GM21528 (cell line): ENCODE data around the gene RAB40C.

Experiments
- ATAC-seq: cut with Tn5 transposase; IDR thresholded peaks from one replicate; pipeline ENCODE4 v1.9.1; 2021; ENCODE audit warnings: mild to moderate bottlenecking, moderate library complexity; ENCODE audit not compliant: unreplicated experiment, low FRiP score

RAB40C gene

DNA sequence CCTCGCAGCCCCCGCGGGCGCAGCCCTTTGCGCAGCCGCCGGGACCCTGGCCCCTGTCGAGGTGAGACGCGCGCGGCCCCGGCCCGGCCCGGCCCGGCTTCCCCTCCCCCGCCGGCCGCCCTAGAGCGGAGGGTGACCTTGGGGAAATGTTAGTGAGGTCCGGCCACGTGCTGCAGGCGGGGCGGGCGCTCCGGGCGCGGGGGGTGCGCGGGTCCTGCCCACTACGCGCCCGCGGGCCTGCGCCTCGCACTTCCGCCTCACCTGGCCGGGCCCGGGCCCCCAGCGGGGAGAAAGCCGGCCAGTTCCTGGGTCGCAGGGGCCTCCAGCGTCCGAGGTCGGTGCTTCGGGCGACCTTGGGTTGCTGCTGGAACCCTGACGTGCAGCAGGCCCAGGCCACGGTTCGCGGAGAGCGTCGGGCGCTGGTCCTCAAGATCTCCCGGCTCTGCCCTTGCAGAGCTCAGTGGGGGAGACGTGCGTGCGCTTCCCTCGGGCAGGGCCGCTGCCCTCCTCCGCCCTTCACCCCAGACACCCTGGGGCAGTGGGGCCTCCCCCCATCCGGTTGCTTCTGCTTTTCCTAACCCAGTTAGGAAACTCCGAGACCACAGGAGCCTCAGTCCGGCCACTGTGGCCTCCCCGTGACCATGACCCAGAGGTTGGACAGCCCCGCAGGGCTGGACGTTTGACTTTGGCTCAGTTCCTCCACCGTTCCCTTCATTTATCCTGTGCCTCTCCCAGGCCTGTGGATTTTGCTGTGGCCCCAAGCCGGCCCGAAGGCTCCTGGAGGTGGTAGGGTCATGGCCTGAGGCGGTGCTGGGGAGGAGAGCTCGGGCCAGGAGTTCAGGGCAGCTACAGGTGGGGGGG lies 52.6 kb downstream of the RAB40C start:
- peak; percentile 27 for ATAC-seq

DNA sequence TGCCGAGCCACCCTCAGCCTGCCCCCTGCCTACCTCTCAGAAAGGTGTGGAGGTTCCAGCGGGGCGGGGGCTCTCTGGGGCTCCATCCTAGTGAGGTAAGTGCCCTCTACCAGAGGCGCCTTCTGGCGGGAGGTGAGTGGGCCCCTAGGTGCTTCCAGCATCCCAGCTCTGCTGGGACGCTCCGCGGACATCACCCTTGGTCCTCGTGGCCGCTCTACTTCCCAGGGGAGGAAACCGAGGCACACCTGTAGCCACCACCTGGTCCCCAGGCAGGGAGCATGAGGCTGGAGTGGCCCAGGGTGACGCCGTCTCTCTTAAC lies 53.1 kb downstream of the RAB40C start:
- no peak for ATAC-seq

DNA sequence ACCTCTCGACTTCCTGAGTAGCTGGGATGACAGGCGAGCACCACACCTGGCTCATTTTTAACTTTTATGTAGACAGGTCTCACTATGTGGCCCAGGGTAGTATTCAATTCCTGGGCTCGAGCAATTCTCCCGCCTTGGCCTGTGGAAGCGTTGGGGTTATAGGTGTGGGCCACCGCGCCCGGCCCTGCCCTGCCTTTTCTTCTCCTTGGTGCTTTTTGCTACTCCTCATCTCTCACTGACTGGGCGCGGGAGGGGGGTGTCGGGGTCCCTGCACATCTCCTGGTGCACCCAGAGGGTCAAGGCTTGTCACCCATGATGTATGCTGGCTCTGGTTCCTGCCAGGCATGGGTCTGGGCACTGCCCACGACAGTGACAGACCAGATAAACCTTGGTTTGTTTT lies 54.7 kb downstream of the RAB40C start:
- ATAC-seq, result no peak

DNA sequence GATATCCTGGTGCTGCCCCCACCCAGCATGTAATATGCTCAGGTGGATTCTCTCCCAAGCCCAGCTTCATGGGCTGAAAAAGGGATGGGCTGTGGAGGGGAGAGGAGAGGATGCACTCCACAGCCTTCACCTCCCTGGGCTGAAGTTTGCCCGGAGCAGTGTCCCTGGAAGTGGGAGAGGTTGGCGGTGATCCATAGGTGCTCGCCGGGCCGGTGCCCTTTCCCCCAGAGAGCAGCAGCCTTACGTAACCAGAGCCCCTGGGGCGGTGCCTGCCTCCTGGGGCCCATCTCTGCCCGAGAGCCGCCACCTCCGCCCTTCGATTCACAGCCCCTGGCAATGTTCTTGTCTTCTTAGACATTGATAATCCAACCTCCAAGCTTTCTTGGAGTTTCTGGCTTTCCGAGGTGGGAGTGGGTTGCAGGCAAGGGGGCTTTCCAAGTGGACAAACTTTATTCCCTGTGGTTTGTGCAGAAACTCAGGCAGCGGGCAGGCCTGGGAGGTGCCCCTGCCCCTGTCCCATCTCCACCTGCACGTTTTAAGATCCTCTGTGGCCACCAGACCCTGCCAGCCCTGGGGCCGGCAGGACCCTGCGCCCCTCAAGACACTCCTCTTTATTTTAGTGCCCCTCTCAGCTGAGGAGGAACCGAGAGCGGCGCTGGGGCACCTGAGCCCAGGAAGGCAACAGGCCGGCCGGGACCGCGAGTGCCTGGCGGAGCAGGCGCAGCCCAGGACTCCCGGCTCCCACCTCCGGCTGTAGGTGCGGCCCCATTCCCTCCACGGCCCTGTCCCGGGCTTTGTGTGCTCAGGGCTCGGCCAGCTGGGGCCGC lies 56.2 kb downstream of the RAB40C start:
- ATAC-seq, result no peak

DNA sequence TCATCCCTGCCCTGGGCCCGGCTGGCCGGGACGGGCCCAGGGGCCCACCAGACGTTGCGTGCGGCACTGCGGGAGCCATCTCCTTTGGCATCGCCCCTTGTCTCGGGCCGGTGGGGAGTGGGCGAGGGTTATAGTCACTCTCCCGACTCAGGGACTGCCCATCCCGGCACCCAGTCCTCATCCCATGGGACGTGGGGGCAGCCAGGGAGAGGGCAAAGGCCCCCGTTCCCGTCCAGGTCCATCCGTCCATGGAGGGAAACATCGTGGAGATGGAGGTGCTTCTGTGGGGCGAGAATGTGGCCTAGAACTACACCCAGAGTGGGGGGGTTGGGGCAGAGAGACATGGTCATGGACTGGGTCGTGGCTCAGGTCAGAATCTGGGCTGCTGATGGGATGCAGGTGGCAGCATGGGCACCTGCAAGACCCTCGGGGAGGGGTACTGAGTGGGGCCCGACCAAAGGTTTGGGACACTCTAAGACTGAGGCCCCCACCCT lies 56.9 kb downstream of the RAB40C start:
- no peak for ATAC-seq

DNA sequence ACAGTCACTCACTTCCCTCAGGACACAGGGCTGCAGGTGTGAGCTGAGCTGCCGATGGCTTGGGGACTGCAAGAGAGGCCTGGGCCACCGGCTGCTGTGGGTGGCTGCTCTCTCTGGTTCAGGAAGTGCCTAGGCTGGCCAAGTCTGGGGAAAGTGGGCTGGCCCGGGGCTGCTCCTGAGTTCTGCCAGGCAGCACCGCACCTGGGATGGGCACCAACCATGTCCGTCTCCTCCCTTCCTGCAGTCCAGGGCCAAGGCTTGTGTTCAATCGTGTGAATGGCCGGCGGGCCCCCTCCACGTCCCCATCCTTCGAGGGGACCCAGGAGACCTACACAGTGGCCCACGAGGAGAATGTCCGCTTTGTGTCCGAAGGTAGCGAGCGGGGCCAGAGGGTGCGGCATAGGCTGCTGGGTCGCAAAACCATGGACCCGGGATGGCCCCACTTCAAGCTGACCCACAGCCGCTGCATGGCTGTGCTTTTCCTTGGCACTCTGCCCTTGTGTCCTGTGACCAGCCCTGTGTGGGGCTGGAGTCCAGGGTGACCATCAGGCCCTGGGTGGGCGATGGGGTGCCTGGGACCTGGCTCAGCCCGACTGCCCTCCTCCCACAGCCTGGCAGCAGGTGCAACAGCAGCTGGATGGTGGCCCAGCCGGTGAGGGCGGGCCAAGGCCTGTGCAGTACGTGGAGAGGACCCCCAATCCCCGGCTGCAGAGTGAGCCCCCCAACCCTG lies 57.5 kb downstream of the RAB40C start:
- ATAC-seq, result no peak

DNA sequence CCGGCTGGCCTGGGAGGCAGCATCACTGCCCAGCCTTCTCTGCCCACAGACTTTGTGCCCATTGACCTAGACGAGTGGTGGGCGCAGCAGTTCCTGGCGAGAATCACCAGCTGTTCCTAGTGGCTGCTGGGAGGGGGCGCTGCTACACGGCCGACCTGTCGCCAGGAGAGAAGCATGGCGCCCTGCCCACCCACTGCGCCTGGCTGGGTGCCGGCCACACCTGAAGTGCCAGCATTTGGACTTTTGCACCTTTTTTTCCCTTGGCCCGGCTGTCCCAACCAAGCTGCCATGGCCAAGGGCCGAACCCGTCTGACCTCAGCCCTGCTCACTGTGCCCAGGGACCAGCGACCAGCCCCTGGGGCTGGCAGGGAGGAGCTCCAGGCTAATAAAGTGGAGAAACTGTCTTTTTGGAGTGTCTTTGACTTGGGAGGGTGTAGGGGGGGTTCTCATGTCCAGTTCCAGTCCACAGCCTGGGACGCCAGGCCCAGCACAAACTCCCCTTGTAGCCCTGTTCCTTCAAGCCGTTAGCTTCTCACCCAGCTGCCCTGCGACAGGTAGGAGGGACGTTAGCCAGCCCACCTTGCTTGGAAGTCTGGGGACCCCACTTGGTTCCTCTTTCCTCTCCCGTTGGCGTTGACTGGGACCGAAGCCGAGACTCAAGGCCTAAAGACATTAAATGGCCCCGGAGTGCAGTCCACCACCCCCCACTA lies 58.4 kb downstream of the RAB40C start:
- no peak for ATAC-seq

DNA sequence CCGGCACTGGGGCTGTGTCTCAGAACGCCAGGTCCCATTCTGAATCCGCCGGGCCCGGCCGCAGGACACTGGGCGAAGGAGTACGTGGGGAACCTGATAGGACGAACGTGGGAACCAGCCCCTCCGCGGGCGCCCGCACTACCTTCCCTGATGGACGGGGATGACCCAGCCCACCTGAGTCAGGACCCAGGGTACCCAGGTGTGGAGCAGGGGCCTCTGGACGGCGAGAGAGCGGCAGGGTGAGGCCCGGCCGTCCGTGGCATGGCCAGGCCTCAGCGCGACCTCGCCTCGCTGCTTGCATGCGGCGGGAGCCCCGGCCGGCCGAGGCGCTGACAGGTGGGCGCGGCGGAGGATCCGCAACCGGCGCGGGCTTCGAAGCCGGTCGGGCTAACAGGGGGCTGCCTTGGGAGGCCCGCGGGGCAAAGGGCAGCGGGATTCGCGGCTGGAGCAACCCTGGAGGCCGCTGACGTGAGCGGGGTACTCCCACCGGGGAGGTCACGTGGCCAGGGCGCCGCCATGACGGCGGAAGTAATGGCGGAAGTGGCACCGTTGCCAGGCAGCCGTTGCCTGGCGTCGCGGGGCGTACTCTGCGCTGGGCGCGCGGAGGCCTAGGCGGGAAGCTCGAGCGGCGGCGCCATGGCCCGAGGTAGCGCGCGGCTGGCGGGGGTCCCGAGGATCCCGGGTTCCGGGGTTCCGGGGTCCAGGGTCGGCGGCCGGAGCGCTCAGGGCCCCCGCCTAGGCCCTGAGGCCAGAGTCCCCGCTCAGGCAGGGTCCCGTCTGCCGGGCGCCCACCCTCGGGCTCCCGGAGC lies 59.1 kb downstream of the RAB40C start, which contains the start of gene WDR90:
TSS of gene WDR90 (plus strand) at position 585 of the 809 bp plus-strand sequence. CDS start at position 637, 52 bp downstream.
- ATAC-seq, result peak; percentile 55

DNA sequence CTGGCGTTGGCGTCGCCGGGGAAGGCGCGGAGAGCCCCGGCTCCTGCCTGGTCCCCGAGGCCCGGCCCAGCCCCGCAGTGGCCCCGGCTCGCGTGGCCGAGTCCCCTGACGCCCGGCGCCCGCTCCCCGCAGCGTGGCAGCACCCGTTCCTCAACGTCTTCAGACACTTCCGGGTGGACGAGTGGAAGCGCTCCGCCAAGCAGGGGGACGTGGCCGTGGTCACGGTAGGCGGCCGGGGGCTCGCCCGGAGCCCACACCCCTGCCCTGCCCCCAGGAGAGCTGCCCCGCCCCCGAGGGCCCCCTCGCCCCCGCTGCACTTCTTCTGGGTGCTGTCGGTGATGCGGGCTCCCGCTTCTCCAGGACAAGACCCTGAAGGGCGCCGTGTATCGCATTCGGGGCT lies 59.8 kb downstream of the RAB40C start:
- no peak for ATAC-seq

DNA sequence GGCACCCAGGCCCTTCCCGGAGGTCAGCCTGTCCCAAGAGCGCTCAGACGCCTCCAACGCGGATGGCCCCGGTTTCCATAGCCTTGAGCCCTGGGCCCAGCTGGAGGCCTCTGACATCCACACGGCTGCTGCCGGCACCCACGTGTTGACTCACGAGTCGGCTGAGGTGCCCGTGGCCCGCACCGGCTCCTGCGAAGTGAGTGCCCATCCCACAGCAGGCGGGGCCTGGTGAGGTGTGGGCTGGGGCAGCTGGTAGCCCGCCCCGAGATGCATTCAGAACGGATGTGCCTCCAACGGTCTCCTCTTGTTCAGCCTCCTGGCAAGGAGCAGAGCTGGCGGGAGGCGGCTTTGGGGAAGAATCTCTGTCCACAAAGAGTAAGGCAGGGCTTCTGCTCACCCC lies 62.0 kb downstream of the RAB40C start:
- ATAC-seq, result no peak

DNA sequence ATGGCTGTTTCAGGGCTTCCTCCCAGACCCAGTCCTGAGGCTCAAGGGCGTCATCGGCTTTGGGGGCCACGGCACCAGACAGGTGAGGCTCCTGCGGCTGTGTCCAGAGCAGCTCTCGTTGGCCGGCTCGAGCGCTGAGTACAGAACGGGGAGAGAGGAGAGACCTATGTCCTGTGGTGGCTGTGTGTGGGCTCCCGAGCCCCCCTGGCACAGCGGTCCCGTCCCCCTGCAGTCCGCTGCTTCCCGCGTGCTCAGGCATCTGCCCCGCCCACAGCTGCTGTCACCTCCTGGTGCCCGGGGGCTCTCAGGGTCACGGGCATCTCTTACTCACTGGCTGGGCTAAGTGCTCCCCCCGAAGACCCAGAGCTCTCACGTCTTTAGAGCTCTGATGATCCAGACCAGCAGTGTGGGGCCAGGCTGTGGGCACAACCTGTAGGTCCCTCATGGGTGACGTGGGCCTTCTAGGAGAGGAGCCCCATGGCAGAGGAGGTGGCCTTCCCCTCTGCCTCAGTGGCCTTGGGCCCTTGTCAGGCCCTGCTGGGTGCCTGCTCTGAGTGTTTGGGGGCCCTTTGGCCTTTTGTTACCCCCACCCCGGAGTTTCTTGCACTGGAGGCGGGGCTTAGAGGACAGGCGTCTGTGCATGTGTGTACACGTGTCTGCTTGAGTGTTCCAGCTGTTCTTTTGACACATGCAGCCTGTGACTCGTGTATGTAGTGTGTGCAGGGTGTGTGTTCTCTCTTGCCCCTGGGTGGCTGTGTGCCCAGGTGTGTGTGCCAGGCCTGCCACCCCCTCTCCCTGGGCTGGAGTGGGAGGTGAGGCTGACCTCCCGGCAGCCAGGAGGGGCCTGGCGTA lies 62.8 kb downstream of the RAB40C start:
- ATAC-seq, result no peak

DNA sequence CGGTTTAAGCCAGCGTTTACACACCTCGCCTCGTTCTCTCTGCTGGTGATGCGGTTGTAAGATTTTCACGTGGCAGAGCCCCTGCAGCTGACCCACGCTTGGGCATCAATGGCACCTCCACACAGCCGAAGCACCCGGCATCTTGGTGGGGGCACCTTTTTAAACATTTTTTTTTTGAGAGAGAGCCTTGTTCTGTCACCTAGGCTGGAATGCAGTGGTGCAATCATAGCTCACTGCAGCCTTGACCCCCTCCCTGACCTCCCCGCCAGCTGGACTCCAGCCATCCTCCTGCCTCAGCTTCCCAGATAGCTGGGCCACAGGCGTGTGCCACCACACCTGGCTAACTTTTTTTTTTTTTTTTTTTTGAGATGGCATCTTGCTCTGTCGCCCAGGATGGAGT lies 64.2 kb downstream of the RAB40C start:
- ATAC-seq, result no peak

DNA sequence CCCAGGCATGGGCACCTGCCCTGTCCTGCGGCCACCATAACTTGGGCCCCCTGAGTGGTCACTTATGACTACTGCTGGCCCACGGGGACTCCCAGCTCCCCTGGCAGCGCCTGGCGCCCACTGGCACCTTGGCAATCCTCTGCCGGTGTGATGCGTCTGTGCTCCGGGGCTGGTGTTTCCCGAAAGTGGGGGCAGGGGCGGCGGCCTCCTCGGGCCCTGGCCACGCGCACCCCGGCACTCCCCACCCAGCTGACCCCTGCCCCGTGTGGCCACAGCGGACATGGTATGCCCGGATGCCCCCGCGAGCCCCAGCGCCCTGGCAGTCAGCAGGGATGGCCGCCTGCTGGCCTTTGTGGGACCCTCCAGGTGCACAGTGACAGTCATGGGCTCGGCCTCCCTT lies 67.6 kb downstream of the RAB40C start:
- no peak for ATAC-seq

DNA sequence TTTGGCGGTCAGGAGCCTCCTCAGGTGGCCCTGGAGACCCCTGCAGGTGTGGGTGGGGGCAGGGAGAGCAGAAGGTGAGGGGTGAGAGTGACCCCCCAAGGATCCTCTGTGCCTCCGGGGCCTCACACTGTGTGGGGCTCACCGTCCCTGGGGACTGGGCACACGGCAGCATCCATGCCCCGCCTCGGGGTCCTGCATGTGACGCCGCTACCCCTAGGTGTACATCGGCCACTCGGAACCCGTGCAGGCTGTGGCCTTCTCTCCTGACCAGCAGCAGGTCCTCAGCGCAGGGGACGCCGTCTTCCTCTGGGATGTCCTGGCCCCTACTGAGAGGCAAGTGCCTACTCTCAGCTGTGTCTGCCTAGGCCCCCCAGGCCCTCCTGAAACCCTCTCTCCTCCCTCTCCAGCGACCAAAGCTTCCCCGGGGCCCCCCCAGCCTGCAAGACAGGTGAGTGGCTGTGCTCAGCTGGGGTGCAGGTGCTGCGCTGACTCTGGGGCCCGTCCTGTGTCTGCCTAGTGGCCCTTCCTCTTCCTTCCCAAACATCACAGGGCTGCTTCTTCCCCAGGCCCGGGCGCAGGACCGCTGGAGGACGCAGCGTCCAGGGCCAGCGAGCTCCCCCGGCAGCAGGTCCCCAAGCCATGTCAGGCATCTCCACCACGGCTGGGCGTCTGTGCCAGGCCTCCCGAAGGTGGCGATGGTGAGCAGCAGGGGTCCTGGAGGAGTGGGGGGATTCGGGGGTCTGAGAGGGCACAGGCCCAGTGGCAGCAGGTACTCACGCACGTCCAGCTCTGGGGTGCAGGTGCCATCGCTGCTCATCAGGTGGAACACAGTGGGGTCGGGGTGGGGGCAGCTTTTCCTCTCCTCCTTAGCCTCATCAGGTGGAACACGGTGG lies 69.1 kb downstream of the RAB40C start:
- no peak for ATAC-seq

DNA sequence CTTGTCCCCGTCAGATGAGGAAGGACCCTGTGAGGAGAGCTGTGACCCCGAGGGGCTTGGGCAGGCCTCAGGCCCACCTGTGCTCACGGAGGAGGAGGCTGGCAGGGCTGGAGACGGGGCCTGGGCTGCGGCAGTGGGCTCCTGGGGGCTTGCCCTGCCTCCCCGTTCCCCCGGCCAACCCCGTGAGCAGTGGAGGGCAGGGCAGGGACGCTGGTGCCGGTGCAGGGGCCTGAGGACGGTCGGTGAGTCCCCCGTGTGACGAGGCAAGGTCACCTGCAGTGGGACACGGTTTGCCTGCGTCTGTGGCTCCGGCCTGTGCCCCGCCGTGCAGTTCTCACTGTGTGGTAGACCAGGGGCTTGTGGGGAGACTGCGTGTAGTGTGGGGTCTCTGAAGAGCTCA lies 69.8 kb downstream of the RAB40C start:
- ATAC-seq, result no peak

DNA sequence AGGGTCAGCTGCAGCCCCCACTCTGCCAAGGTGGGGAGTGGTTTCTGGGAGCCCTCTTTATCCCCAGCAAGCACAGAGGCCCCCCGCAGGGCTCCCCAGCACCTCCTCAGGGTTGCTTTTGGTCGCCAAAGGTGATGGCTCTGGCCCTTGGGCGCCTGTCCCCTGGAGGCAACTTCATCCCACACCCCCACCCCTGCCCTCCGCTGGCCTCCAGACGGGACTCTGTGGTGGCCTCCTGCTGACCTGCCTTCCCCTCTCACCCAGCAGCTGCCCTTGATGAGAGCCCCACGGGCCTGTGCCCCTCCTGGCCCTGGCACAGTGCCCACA lies 70.2 kb downstream of the RAB40C start:
- no peak for ATAC-seq

DNA sequence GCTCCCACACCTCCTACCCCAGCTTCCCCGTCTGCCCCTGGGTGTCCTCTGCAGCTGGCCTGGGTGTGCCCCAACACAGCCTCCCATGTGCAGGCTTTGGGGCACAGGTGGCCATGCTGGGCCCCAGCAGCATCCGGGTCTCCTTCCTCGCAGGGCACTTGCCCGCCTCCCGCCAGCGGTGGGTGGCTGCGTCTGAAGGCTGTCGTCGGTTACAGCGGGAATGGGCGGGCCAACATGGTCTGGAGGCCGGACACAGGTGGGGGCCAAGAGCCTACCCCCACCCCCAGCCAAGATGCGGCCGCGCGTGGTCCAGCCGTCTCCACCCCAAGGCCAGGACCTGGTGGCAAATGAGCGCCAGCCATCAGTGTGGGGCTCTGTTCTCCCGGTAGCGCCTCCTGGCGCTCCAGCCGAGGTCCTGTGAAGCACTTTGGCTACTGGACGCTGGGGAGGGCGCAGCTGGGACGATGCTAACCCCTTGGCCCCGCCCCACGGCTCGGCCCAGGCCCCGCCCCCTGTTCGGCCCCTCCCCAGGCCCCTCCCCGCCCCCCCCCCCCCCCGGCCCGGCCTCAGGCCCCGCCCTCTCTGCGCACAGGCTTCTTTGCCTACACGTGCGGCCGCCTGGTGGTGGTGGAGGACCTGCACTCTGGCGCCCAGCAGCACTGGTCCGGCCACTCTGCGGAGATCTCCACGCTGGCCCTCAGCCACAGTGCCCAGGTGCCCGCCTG lies 70.8 kb downstream of the RAB40C start:
- no peak for ATAC-seq
